GM21515 (cell line): ENCODE measurements around the gene CNTNAP2.

Source experiments
- ATAC-seq: cut with Tn5 transposase; IDR thresholded peaks from one replicate; pipeline ENCODE4 v1.9.1; 2021; ENCODE audit not compliant: unreplicated experiment

Gene CNTNAP2

DNA sequence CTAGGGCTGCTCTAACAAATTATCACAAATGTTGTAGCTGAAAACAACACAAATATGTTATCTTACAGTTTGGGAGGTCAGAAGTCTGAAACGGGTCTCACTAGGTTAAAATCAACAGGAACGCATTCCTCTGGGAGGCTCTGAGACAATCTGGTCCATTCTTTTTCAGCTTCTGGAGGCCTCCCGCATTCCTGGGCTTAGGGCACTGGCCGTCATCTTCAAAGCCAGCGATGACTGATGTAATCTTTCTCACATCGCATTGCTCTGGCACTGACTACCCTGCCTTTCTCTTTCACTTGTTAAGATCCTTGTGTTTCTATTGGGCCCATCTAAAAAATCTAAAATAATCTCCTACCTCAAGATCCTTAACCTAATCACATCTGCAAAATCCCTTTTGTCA, 1402.5 kb downstream of the CNTNAP2 start:
- ATAC-seq, result no peak

DNA sequence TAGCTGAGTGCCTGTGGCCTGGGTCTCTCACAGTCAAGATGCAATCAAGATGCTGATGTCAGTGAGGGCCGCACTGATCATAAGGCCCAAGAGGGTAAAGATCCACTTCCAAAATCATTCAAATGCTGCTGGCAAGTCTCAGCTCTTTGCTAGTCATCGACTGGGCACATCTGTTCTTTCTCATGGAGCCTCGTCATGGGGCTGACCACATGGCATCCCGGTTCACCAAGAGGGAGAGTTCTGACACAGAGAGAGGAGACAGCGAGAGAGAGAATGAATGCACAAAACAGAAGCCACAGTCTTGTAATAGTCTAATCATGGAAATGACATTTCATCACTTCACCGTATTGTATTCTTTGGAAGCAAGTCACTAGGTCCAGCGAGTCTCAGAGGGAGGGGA, 1406.5 kb downstream of the CNTNAP2 start:
- ATAC-seq, result no peak

DNA sequence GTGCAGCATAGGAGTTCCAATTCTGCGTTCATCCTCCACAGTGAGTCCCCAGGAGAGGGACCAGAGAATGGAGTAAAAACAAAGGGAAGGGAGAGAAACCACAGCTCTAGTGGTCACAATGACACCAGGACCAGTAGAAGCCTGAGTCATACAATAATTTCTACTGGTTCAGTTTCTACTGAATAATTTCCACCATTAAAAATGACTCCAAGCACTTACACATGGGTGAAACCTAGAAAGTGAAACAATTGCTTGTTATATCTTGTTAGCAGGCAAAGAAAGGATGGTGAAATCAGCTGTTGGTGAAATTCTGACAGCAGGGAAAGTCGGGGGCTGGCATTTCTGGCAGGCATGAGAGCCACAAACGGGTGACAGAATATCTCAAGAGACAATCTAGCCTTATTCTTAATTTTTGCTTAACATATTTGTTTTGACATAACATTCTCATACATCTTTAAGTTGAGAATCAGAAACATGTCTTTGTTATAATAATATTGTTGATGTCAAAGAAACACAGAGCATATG, 1408.2 kb downstream of the CNTNAP2 start:
- ATAC-seq, result no peak

DNA sequence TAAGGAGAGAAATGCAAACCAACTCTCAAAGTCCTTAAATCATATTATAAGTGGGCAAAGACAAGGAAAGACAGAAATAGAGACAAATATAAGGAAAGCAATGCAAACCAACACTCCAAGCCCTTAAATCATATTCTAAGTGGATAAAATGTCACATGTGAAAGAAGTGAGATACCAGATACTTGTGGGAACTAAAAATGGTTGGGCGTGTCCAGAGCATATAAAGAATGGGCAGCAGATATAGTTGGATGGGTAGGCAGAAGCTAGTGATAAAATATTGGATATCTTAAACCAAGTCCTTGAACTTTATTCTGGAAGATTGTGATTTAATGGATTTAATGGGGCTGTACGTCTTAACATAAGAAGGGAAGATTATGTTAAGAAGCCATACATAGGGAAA, 1408.7 kb downstream of the CNTNAP2 start:
- no peak for ATAC-seq

DNA sequence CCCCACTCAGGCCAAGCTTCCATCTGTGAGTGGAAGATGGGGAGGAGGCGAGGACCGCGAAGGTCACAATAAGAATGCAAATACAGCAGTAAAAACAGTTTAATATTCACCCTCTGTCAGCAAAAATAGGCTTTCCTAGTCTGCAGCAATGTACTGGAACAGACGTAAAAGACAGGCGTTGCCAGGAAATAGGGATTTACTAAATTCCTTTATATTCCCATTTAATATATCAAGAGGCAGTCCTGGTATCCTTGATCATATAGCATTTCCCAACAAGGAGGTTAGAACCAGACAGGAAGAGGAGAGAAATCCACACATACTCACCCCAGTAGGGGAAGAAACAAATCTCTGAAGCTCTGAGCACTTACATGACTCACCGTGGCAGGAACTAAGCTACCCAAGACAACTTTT, 1419.1 kb downstream of the CNTNAP2 start:
- no peak for ATAC-seq

DNA sequence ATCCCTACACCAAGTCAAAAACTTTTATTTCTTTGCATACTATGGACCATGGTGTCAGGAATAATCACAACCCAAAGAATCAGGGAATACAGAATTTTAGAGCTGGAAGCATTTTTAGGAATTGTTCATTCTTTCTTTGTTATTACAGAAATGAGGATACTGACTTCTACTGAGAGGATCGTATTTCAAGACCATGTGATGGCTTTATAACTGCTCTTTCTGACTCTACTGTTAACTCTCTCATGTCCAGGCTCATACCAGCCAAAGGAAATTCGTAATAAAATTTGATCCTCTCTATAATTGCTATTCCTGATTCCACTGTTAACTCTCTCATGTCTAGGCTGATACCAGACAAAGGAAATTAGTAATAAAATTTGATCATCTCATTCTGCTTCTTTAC, 1423.1 kb downstream of the CNTNAP2 start:
- ATAC-seq, result no peak

DNA sequence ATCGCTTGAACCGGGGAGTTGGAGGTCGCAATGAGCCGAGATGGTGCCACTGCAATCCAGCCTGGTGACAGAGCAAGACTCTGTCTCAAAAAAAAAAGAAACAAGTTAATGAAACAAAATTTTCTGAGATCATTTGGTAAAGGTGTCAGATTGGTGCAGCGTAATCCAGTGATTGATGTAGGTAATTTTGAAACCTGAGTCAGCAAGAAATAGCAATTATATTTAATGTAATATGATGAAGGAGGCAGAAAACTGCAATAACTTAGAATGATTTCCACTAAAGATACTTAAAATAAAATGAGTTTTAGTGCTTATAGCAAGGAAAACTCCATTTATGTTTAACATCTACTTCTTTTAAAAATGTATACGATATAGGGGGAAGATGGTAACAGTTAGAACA, 1424.1 kb downstream of the CNTNAP2 start:
- ATAC-seq, result no peak

DNA sequence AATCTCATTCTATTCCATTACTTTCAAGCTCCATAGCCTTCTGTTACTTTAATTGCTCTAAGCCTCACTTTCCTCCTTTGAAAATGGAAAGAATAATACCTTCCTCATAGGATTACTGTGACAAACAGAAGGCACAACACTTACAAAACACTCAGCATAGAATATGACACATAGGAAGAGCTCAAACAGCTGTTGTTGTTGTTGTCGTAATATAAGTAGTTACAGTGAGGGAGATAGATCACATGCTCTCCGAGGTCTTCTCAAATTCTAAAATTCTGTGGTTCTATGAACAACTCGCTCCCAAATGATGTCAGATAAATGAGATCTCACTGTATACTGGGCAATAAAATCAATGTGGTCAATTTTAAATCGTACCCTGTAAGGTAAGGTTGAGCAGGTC, 1424.7 kb downstream of the CNTNAP2 start:
- no peak for ATAC-seq

DNA sequence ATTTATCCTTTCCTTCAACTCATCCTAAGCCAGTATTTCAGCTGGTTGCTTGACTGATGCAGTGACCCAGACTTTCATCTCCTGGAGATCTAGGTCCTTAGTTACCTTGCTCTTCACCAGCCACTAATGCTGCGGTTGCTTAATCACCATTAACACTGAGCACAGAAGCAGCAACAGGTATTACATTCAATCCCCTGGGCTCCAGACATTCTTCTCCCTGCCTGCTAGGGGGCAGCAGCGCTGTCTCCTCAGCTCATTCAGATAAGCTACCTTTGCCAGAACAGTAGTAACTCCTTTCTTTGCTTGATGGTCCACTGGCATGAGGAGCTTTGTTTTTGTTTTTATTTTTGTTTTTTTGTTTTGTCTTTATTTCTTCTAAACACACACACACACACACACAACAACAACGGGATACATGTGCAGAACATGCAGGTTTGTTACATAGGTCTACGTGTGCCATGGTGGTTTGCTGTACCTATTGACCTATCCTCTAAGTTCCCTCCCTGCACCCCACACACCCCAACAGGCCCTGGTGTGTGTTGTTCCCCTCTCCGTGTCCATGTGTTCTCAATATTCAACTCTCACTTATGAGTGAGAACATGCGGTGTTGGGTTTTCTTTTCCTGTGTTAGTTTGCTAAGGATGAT, 1430.8 kb downstream of the CNTNAP2 start:
- no peak for ATAC-seq

DNA sequence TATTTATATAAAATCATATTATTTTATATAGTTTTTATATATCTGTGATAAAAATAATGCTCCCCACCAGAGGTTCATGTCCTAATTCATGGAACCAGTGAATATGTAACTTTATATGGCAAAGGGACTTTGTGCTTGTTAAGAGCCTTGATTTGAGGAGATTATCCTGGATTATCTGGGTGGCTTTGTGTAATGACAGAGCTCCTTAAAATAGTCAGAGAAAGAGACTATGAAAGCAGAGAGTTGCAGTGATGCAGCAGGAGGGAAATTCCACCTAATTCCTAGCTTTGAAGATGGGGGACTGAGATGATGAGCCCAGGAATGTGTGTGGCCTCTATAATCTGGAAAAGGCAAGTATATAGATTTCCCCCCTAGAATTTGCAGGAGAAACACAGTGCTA, 1439.7 kb downstream of the CNTNAP2 start:
- ATAC-seq, result no peak

DNA sequence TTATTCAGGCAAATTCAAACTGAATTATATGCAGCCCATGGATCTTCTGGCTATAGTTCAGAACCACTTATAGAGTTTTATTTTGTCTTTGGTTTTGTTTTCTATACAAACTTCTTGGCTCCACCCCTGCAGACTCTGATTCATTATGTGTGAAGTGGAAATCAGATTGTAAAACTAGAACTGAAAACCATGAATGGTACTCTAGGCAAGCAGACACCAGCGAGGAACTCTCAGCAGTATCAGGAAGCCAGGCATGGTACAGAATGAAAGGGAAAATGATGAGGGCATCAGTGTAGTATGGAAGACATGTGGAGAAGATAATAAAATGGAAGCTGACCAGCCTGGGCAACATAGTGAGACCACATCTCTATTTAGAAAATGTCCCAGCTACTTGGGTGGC, 1447.1 kb downstream of the CNTNAP2 start:
- no peak for ATAC-seq

DNA sequence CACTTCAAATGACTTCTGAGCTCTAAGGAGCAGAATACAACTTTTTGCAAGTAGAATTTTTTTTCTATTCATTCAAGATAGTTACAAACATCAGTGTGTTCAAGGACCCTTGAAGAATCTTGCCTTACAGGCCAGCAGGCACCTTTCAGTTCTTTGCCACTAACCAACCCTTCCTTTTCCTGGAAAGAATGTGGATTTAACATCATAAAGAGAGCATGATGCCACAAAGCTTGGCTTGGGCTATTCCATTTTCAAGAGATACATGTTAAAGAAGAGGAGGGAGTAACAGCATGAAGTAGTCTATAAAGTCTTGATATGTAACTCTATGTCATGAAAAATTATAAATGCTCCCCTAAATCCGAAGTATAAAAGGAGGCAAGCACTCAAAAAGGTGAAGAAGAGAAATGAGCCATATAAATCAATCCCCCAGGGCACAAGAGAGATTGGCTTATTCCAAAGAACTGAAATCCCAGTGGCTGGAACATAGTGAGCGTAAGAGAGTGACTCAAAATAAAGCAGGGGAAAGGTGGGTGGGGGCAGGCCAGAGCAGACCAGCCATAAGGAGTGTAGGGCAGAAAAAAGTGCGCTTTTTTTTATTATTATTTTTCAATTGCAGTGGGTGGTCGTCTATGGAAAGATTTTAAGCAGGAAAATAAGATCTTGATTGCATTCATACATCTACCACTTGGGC, 1448.3 kb downstream of the CNTNAP2 start:
- ATAC-seq, result no peak

DNA sequence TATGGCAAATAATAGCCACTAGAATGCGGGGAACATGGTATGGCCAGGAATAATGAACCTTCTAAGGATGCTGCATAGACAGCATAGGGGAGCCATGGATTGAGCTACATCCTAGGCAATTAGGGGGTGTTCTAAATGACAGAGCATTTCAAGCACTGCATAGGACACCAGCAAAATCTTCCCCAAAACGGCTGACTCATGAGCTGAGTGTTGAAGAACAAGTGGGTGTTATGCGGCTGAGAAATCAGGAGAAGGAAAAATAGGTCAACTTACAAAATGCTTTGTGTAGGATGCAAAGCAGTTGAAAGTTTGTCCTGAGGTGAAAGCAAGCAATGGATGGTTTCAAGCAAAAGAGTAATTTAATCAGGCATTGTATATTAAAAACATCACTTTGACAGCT, 1450.4 kb downstream of the CNTNAP2 start:
- ATAC-seq, result no peak

DNA sequence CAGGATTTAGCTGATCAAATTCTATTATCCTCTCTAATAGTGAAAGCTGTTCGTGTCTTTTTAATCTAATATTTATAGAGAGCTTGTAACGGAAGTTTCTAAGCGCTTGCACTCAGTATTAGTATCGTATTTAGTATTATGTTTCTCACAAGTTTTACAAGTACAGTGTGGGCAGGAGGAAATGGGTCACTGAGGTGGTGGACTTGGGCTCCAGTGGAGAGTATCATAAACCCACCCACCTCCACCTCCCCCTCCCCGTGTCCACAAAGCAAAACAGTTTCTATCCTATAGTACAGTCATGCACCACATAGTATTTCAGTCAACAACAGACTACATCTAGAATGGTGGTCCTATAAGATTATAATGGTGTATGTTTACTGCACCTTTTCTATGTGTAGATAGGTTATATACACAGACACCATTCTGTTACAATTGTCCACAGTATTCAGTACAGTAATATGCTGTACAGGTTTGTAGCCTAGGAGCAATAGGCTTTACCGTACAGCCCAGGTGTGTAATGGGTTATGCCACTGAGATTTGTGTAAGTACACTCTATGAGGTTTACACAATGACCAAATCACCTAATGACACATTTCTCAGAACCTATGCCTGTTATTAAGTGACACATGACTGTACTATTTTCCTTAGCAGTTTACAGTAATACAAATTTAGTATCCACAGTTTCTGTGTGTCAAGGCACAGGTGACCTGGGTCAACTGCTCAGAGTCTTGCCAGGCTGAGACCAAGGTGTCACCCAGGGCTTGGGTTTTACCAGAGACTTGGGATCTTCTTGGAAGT, 1452.7 kb downstream of the CNTNAP2 start:
- ATAC-seq, result no peak

DNA sequence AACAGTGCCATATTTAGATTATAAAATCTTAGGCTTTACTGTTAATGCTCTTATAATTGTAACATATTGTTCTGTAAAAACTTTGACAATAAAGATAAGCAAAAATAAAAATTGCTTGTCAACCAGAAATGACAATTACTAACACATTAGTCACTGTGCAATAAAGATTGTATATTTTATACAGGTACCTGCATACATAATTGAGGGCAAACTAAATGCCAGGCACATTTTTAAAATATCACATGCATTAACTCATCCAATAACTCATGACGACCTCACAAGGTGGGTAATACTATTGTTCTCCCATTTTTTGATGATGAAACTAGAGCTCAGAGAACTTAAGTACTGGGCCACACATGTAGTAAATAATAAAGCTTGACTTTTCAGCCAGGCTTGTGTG, 1453.8 kb downstream of the CNTNAP2 start:
- ATAC-seq, result no peak

DNA sequence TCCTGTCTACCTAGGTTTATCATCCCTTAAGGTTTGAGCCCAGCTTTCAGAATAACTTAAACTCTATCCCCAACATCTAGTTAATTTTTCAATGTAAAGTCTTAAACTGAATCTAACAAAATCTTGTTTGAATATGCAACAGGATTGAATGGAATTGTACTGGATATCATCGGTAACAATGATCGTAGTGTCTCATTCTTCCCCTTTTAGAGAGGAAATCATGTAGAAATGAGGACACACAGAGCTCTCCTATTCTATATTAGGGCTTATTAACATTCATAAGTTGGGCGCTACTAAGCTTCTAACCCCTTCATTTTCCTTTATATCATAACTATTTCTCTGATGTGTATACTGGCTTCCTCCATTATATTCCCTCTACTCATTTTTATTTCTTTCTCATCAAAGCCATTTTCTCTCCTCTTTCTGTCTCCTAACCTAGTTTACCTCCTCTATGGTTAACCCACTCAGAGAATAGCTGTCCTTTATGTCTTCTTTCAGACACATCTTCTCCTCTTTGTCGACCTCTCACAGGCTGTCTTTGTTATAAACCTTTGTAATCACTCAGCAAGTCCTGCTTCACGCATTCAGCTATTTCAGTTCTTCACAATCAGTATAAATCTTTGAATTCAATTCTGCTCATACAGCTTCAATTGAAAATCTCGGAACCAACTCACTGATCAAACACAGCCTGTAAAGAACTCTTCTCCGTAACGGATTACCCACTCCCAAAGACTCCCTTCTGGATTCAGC, 1455.0 kb downstream of the CNTNAP2 start:
- no peak for ATAC-seq

DNA sequence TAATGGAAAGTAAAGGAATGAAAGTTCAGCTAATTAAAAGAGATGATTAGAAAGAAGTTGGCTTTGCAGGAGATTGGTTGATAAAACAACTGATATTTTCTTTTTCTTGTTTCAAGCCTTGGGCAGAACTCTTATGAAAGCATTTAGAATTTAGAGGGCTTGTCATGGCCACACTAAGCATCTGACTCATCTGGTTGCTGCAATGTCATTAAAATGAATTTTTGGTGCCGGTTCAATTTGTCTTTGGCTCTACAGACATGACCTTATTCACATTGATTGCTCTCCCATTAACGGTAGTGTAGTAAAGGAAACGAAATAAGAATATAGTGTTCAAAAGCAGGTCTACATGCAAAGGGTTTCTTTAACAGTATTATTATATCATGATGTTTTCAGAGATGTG, 1461.6 kb downstream of the CNTNAP2 start:
- ATAC-seq, result no peak

DNA sequence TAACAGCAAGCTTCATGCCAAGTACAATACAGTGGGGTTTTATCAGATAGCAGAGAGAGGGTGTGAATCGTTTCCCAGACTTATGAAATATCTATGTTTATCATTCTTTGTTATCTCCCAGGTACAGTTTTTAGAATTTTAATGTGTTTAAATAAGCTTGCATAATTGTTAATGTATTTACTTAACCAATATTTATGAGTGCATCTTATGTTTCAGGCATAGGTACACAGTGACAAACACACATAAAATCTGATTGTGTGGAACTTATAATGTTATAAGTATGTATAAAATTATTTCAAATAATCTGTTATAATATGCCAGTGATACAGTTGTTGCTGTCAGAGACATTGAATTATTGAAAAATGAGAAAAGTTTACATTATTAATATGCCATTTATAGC, 1462.5 kb downstream of the CNTNAP2 start:
- no peak for ATAC-seq

DNA sequence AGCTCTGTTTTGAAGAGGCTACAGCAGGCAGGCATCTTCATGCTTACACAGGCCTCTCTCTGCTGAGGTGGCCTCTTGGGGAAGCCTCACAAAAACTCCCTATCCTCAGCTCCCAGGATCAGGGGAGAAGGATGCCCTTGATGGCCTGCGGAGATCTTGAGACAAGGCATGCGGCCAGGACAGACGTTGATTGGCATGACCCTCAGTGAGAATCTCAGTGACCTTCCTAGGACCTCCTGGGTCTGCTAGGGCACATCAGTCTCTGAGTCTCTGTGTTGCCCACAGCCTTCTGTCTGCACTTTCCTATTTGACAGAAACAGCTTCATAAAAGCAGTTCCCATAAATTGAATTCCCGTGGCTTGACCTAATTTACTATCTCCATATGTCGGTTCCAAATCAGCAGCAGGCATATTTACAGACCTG, 1468.2 kb downstream of the CNTNAP2 start:
- no peak for ATAC-seq

DNA sequence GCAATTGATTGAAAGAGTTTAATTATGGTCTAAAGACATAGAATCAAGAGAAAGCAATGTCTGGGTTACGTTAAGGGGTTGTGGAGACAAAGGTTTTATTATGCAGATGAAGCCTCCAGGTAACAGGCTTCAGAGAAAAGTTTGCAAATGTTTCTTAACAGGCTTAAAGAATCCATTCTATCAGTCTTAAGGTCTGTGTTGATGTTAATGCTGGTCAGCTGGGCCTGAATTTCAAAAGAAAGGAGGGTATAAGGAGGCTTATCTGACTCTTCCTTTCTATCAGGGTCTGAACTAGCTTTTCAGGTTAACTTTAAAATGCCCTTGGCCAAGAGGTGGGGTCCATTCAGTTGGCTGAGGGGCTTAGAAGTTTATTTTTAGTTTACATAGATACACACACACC, 1469.5 kb downstream of the CNTNAP2 start:
- ATAC-seq, result no peak

DNA sequence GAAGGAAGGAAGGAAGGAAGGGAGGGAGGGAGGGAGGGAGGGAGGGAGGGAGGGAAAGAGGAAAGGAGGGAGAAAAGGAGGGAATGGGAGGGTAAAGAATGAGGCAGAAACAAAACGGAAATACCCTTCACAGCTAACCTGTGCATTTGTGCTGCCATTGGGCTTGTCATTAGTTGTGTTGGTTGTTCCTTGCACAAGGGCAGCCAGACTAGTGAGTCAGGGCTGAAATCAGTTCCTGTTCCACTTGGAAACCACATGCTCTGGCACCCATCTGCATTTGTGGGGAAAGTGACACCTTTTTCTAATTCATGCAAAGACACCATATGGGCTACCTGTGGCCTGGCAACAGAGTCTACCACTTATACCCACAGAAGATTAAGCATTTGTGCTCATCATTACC, 1469.9 kb downstream of the CNTNAP2 start:
- ATAC-seq, result no peak
